Measurements from ENCODE around the gene TP53I13. TPM values are rescaled to one million over a fixed set of nuclear protein-coding genes. Genes with fewer than 3 reads are reported as not detected.
A peak's percentile ranks its signal among the peaks of the same experiment; 100 is the strongest.

TP53I13 gene
- total and polyA plus RNA-seq, 2 donors (not counting 3 experiments of a cell fraction or from before 2014, with no cell fraction given): 41.1 to 42.7 TPM

GRCh38 chr17:29594519-29595090 is 26.1 kb downstream of the TP53I13 start:
- Histone ChIP-seq H3K4me2 (ENCODE audit: insufficient read depth, low read length) (peak overlapping the region; percentile 57), H3K4me3 (replicated peaks in 1 of 3; ENCODE audit: insufficient read depth in 1 of 3, low read depth in 1 of 3, low read length in 3 of 3) (no peak overlapping the region), H3K36me3 (ENCODE audit: control insufficient read depth in 2 of 2, extremely low read depth in 1 of 2, insufficient read depth in 2 of 2, low read length in 2 of 2) (no peaks in the 10 kb centered on the region), H3K4me1 (ENCODE audit: control insufficient read depth, extremely low read depth, insufficient read depth, low read length) (peaks cover 42% of the 10 kb centered on the region), H3K27me3 (ENCODE audit: control insufficient read depth in 2 of 2, insufficient read depth in 2 of 2, low read length in 2 of 2) (no peaks in the 10 kb centered on the region), H4K20me1 (replicated peaks; ENCODE audit: control insufficient read depth, extremely low read depth, insufficient read depth, low read length) (no peaks in the 10 kb centered on the region), H2AFZ (ENCODE audit: low read depth, low read length) (no peak overlapping the region), H3K9me3 (replicated peaks; ENCODE audit: control insufficient read depth, insufficient read depth, low read length) (no peaks in the 10 kb centered on the region), H3K79me2 (ENCODE audit: control insufficient read depth, insufficient read depth, low read length) (peaks cover 10% of the 10 kb centered on the region), H3K9ac (replicated peaks; ENCODE audit: extremely low read depth, insufficient read depth, low read length) (no peak overlapping the region), H3K9me1 (replicated peaks; ENCODE audit: control insufficient read depth, extremely low read depth, insufficient read depth, low read length) (no peaks in the 10 kb centered on the region), H3K27ac (ENCODE audit: insufficient read depth, low read depth, low read length) (peak overlapping the region; percentile 1)
- CTCF ChIA-PET: interaction anchor here (1.1 to 9.2 kb wide), 7 partner anchors 9 to 224 kb away, joined by 3 to 152 read pairs (median 50); no protein-coding TSS in a partner anchor
- no TSS peak for BruUV-seq (replicated peaks)
- POLR2A ChIA-PET: no interaction called here
- DNase-seq (ENCODE audit: low read depth, low spot score): no peak
- TF ChIP-seq FOS (IDR thresholded peaks at IDR 0.05; ENCODE audit: borderline replicate concordance, insufficient read depth, low read length) (no peak), GATA2 (IDR thresholded peaks at IDR 0.05; ENCODE audit: insufficient read depth, insufficient read length, low read depth, low read length) (no peak), EZH2 (IDR thresholded peaks at IDR 0.05; ENCODE audit: borderline replicate concordance, low read depth, low read length, severe bottlenecking) (no peak), CTCF (IDR thresholded peaks at IDR 0.05; ENCODE audit: extremely low read depth in 1 of 2, insufficient read depth in 1 of 2, low read depth in 1 of 2, low read length in 2 of 2) (no peak), POLR2A (IDR thresholded peaks at IDR 0.05; ENCODE audit: low read depth, low read length) (no peak), MAX (IDR thresholded peaks at IDR 0.05; ENCODE audit: insufficient read depth, insufficient read length) (no peak), JUN (IDR thresholded peaks at IDR 0.05; ENCODE audit: borderline replicate concordance, insufficient read depth, insufficient read length, low read depth) (no peak), MYC (IDR thresholded peaks at IDR 0.05; ENCODE audit: low read depth, low read length) (no peak), POLR2AphosphoS5 (IDR thresholded peaks at IDR 0.05; ENCODE audit: insufficient read depth, low read depth, low read length) (no peak)
- no peak for FAIRE-seq
- intact Hi-C loops (cut with micrococcal nuclease) (loop anchor here (5.0 kb wide), 1 partner anchor 302 kb away; the partner anchor contains the start of gene NUFIP2), dilution Hi-C loops (cut with MboI; ENCODE audit: extremely low pct_ligation_motif_present, low sequenced_read_pairs) (no loop called here)
